ENCODE data around the gene FEZF1.

Gene FEZF1

GRCh38 chr7:122314284-122314683 is 9.7 kb upstream of the FEZF1 start:
- FAIRE-seq (no peak), DNase-seq (ENCODE audit: insufficient read length, low spot score) (no peak)
- no peak for TF ChIP-seq POLR2A (IDR thresholded peaks at IDR 0.05; ENCODE audit: low read depth, low read length)

- no peak for TF ChIP-seq POLR2A (IDR thresholded peaks at IDR 0.05; ENCODE audit: low read depth, low read length)
- DNase-seq (ENCODE audit: insufficient read length, low spot score): no peak
- no peak for FAIRE-seq
These were observed 8.2 kb upstream of the FEZF1 start for GRCh38 chr7:122312789-122313188.

- no peak for TF ChIP-seq POLR2A (IDR thresholded peaks at IDR 0.05; ENCODE audit: low read depth, low read length)
- DNase-seq (ENCODE audit: insufficient read length, low spot score): no peak
- FAIRE-seq: no peak
These were observed 7.3 kb upstream of the FEZF1 start for GRCh38 chr7:122311734-122312450.

GRCh38 chr7:122311050-122311700 is 6.6 kb upstream of the FEZF1 start:
- TF ChIP-seq POLR2A (IDR thresholded peaks at IDR 0.05; ENCODE audit: low read depth, low read length): no peak
- FAIRE-seq: no peak

DNA sequence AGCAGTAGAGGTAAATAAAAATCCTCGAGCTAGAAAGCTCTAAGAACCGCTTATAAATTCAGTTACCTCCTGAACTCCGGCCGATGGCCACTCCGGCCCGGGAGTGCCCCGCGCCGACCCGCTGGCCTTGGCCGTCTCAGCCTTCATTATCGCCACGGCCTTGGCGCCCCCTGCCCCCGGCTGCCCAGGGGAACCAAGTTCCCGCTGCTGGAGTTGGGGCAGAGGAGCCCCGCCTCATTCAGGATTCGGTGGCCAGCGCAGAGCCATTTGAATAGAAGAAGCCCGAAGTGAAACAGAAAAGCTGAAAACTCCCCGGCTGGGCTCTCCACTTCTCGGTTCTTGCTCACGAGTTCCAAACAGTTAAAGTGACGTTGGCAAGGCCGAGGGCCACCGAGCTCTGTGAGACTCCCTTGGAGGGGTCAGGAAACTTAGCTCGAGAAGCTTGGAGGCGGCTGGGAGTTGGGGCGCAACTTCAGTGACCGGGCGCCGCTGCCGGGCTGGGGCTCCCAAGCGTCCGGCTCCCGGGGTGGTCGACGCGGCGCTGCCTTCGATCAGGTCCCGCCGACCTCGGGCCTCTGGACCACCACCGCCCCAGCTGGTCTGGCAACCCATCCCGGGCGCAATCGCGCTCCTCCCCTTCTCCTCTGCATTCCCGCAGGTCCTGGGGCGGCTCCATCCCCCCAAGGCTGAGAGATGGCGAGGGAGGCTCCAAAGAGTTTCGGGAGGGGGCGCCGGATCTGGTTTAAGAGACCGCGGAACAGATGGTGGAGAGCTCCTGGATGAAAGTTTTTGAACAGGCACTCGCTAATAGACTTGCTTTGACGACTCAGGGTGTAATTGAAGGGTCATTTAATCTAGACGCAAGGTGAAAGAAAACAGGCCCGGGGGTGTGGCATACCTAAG is 5.8 kb upstream of the FEZF1 start:
- TF ChIP-seq POLR2A (IDR thresholded peaks at IDR 0.05; ENCODE audit: low read depth, low read length): no peak
- FAIRE-seq (no peak), DNase-seq (ENCODE audit: insufficient read length, low spot score) (no peak)

More at GRCh38 chr7:122311050-122311700, 6.6 kb upstream of the FEZF1 start:
- DNase-seq (ENCODE audit: insufficient read length, low spot score): no peak

DNA sequence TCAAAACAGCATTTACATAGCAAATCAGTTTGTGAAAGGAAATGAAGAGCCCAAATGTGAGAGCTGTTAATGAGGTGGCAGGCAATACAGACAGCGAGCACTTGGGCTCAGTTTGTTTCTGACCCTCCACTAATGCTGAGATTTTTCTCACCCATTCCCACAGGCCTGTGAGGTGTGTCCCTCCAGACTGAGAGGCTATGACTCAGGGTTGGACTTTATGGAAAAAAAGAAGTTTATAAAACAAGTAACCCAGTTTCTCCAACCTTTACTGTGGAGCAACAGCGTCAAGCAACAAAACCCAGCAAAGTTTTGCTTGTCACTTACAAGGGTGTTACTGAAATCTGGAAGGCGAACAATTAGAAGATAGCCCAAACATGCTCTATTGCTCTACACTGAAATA is 4.9 kb upstream of the FEZF1 start:
- DNase-seq (ENCODE audit: insufficient read length, low spot score): no peak
- no peak for FAIRE-seq
- no peak for TF ChIP-seq POLR2A (IDR thresholded peaks at IDR 0.05; ENCODE audit: low read depth, low read length)

GRCh38 chr7:122307228-122307621 is 2.7 kb upstream of the FEZF1 start:
- DNase-seq (ENCODE audit: insufficient read length, low spot score): no peak
- TF ChIP-seq POLR2A (IDR thresholded peaks at IDR 0.05; ENCODE audit: low read depth, low read length): no peak
- no peak for FAIRE-seq

DNA sequence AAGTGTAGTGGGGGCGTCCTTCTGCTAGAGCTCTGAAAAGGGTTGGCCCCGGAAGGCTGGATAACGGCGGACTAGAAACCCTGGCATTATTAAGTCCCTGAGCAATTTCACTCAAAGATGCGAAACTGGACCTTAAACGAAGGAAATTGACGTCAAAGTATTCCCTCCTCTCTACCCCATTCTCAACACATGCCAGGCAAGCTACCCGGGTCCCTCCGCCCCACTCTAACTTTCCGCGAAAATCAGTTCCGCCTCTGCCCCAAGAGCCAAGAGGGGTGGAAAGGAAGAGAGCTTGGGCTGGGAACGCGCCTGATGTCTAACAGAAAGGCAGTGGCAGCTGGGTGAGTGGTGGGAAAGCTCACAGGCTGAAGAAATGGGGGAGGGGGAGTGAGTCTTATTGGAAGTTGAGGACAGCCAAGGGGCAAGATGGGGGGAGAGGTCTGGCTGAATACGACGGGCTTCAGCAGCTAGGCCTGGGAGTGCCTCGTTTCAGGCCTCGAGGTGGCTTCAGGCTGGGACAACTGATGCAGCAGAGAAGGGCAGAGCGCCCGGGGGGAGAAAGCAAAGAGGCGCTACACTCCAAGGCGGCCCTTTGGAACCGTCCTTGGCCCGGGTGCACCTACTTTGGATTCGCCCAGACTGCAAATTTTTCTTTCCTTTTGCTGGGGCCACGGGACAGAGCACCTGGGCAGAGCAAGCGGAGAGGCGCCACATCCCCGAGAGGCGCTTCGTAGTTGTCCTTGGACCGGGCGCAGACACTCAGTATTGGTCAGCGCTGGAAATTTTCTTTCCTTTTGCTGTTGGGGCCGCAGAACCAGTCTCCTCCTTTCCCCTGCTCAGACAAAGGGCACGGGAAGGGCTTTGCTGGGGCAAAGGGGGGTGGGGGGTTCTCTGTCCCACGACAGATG is 2.0 kb upstream of the FEZF1 start:
- FAIRE-seq: no peak
- no peak for TF ChIP-seq POLR2A (IDR thresholded peaks at IDR 0.05; ENCODE audit: low read depth, low read length)
- no peak for DNase-seq (ENCODE audit: insufficient read length, low spot score)

DNA sequence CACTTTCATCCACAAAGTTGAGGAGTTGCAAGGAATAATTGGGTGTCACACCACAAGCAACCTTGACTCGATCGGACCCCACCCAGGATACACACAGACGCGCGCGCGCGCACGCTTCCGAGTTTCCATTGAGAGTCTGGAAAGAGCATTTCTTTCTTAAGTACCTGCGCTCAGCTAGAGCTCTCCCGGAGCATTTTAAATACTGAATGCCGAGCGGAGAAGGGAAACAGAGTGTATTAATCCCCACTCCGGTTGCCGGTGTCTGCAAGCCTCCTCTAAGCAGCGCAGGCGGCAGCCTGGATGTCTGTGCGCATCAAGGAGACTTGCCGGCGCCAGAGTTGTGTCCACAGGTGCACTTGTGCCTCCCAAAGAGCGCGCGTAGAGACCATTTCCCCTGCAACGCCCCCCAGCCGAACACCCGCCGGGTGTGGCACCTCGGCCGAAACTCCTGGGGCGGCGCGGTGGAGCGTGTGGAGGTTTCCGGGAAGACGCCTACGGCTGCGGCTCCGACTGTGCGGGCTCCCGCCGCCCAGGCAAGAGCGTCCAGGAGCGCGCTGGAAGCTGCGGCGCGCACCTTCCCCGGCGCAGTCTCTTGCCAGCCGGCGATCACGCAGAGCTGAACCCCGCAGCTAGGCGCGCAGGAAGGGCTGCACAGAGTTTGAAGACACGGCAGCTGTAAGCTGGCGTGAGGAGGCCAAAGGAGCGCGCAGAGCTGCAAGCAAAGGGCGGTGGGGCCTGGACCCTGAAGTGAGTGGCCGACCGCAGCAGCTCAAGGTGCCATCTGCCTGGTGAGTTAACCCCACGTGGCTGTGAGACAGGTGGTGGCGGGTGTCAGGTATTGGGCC is 1.1 kb upstream of the FEZF1 start:
- FAIRE-seq: no peak
- no peak for TF ChIP-seq POLR2A (IDR thresholded peaks at IDR 0.05; ENCODE audit: low read depth, low read length)
- no peak for DNase-seq (ENCODE audit: insufficient read length, low spot score)

GRCh38 chr7:122304996-122305421 is 459 bp upstream of the FEZF1 start:
- DNase-seq (ENCODE audit: insufficient read length, low spot score): no peak
- TF ChIP-seq POLR2A (IDR thresholded peaks at IDR 0.05; ENCODE audit: low read depth, low read length): no peak
- FAIRE-seq: no peak

GRCh38 chr7:122303531-122304318 is 825 bp downstream of the FEZF1 start:
- TF ChIP-seq POLR2A (IDR thresholded peaks at IDR 0.05; ENCODE audit: low read depth, low read length): no peak
- FAIRE-seq (no peak), DNase-seq (ENCODE audit: insufficient read length, low spot score) (no peak)
